B cell (primary cell): ENCODE data around the gene DYNC1I1.

Experiments
- CTCF ChIP-seq: fragments of 200-600 bp; IDR thresholded peaks from one replicate; pipeline ENCODE4 v1.8.0; 2022; ENCODE audit warnings: antibody characterized with exemption, mild to moderate bottlenecking
- EZH2 ChIP-seq: IDR thresholded peaks from 2 replicates; pipeline ENCODE4 v1.6.1; 2012; ENCODE audit warnings: borderline replicate concordance, low read depth, mild to moderate bottlenecking, moderate library complexity, low read length; ENCODE audit not compliant: insufficient read depth, poor library complexity, severe bottlenecking

GRCh38 chr7:96014617-96015016 is 242.3 kb downstream of the DYNC1I1 start:
- TF ChIP-seq CTCF (no peak), EZH2 (no peak)
